Neural cell (in vitro differentiated cells): ENCODE measurements around the gene AVL9. TPM values are rescaled to one million over a fixed set of nuclear protein-coding genes. Genes with fewer than 3 reads are reported as not detected.

Source experiments
- H2AFZ ChIP-seq: fragments of 200-600, 300-800 bp; sonication (generic), shearing (Covaris generic); 2 replicates; pipeline ENCODE4 v1.6.0; 2014; ENCODE audit warnings: low read depth, mild to moderate bottlenecking, antibody characterized with exemption, low read length, moderate library complexity
- H3F3A ChIP-seq: fragments of 200-600 bp; shearing (Covaris generic); 2 replicates; pipeline ENCODE4 v1.6.1; 2016; ENCODE audit warnings: mild to moderate bottlenecking, moderate library complexity, mixed read lengths, antibody characterized with exemption, low read length; ENCODE audit not compliant: insufficient read depth, poor library complexity, severe bottlenecking
- H3K27ac ChIP-seq: fragments of 200-600, 300-800 bp; sonication (generic), shearing (Covaris generic); 2 replicates; pipeline ENCODE4 v1.5.1; 2014; ENCODE audit warnings: mild to moderate bottlenecking, low read length, moderate library complexity
- H3K27me3 ChIP-seq: fragments of 300-800, 200-600 bp; sonication (generic), shearing (Covaris generic); 2 replicates; pipeline ENCODE4 v1.6.0; 2014; ENCODE audit warnings: mild to moderate bottlenecking, low read depth, low read length, moderate library complexity; ENCODE audit not compliant: insufficient read depth
- H3K36me3 ChIP-seq: fragments of 300-800, 200-600 bp; sonication (generic), shearing (Covaris generic); 2 replicates; pipeline ENCODE4 v1.5.1; 2014; ENCODE audit warnings: mild to moderate bottlenecking, antibody characterized with exemption, low read length, moderate library complexity; ENCODE audit not compliant: insufficient read depth
- H3K4me2 ChIP-seq: fragments of 300-800, 200-600 bp; sonication (generic), shearing (Covaris generic); 2 replicates; pipeline ENCODE4 v1.6.0; 2014; ENCODE audit warnings: mild to moderate bottlenecking, low read length
- H3K4me3 ChIP-seq: fragments of 300-800, 200-600 bp; sonication (generic), shearing (Covaris generic); 2 replicates; pipeline ENCODE4 v1.5.1; 2014; ENCODE audit warnings: mild to moderate bottlenecking, low read length, moderate library complexity
- H3K79me2 ChIP-seq: fragments of 200-600 bp; shearing (Covaris generic); replicated peaks from 2 replicates; pipeline ENCODE4 v1.6.0; 2014; ENCODE audit warnings: mild to moderate bottlenecking, low read length, moderate library complexity; ENCODE audit not compliant: insufficient read depth
- H3K9ac ChIP-seq: fragments of 300-800, 200-600 bp; sonication (generic), shearing (Covaris generic); 2 replicates; pipeline ENCODE4 v1.6.1; 2016; ENCODE audit warnings: mild to moderate bottlenecking, low read length, mixed read lengths
- H3K9me2 ChIP-seq: fragments of 200-600 bp; shearing (Covaris generic); 2 replicates; pipeline ENCODE4 v1.6.1; 2016; ENCODE audit warnings: mild to moderate bottlenecking, low read length, mixed read lengths; ENCODE audit not compliant: insufficient read depth
- H3K9me3 ChIP-seq: fragments of 200-600, 300-800 bp; sonication (generic), shearing (Covaris generic); 2 replicates; pipeline ENCODE4 v1.6.1; 2016; ENCODE audit warnings: mild to moderate bottlenecking, mixed run types, low read length, moderate library complexity, mixed read lengths
- H4K20me1 ChIP-seq: fragments of 200-600 bp; shearing (Covaris generic); 2 replicates; pipeline ENCODE4 v1.6.1; 2016; ENCODE audit warnings: mild to moderate bottlenecking, mixed run types; ENCODE audit not compliant: insufficient read depth
- EP300 ChIP-seq: fragments of 450-650 bp; conservative IDR thresholded peaks from 2 replicates; pipeline ENCODE4 v1.6.1; 2014; ENCODE audit warnings: antibody characterized with exemption, mild to moderate bottlenecking, moderate library complexity; ENCODE audit not compliant: poor library complexity, severe bottlenecking
- MXI1 ChIP-seq: fragments of 450-650 bp; conservative IDR thresholded peaks from 2 replicates; pipeline ENCODE4 v1.6.1; 2014; ENCODE audit warnings: antibody characterized with exemption, mild to moderate bottlenecking; ENCODE audit not compliant: poor library complexity, severe bottlenecking
- POLR2AphosphoS5 ChIP-seq: IDR thresholded peaks from 2 replicates; pipeline ENCODE4 v1.6.1; 2012
- RAD21 ChIP-seq: fragments of 450-650 bp; conservative IDR thresholded peaks from 2 replicates; pipeline ENCODE4 v1.6.1; 2014; ENCODE audit warnings: antibody characterized with exemption, mild to moderate bottlenecking, moderate library complexity
- SMC3 ChIP-seq: fragments of 450-650 bp; conservative IDR thresholded peaks from 2 replicates; pipeline ENCODE4 v1.6.1; 2014; ENCODE audit warnings: antibody characterized with exemption, mild to moderate bottlenecking, moderate library complexity; ENCODE audit not compliant: poor library complexity
- TAF1 ChIP-seq: IDR thresholded peaks from 2 replicates; pipeline ENCODE4 v1.6.1; 2012; ENCODE audit warnings: low read depth
- polyA plus RNA-seq: library from polyadenylated mRNA; depleted of rRNA; stranded (reverse); fragments of >200 nt; gene quantifications from 2 replicates; pipeline ENCODE4 v1.2.3, GENCODE V29; 2014
- TF ChIP-seq, protein P1 (sequence below): IDR thresholded peaks from 2 replicates; pipeline ENCODE4 v1.6.1; 2012; ENCODE audit warnings: borderline replicate concordance
- TF ChIP-seq, protein P2 (sequence below): fragments of 450-650 bp; IDR thresholded peaks from 2 replicates; pipeline ENCODE4 v1.5.1; 2014; ENCODE audit warnings: antibody characterized with exemption, mild to moderate bottlenecking, moderate library complexity; ENCODE audit not compliant: poor library complexity, severe bottlenecking

AVL9 gene
- polyA plus RNA-seq, 1 donor from 2014 or later, result 47.2 TPM

DNA sequence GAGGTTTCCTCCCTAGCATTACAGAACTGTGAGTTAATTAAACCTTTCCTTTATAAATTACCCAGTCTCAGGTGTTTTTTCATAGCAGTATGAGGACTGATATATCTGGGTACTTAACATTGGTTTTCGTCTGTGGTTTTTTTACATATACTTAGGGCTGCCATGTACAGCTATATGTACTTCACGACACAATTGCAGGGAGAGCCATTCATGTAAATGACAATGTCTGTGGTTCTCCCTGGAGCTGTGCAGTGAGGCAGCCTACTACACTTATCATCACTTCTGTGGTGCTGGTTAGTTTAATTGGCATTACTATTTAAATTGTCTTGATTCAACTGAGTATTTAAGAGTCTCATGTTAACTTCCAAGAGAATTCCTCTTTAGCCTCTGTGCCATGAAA lies 40.7 kb downstream of the AVL9 start:
- H3K79me2 ChIP-seq, result peaks cover 11% of the 10 kb centered on the region
- H3K4me2 ChIP-seq, result no peak overlapping the region
- H2AFZ ChIP-seq, result no peak overlapping the region
- no peak for TF ChIP-seq RAD21
- TF ChIP-seq POLR2AphosphoS5, result no peak
- TF ChIP-seq, protein P1, sequence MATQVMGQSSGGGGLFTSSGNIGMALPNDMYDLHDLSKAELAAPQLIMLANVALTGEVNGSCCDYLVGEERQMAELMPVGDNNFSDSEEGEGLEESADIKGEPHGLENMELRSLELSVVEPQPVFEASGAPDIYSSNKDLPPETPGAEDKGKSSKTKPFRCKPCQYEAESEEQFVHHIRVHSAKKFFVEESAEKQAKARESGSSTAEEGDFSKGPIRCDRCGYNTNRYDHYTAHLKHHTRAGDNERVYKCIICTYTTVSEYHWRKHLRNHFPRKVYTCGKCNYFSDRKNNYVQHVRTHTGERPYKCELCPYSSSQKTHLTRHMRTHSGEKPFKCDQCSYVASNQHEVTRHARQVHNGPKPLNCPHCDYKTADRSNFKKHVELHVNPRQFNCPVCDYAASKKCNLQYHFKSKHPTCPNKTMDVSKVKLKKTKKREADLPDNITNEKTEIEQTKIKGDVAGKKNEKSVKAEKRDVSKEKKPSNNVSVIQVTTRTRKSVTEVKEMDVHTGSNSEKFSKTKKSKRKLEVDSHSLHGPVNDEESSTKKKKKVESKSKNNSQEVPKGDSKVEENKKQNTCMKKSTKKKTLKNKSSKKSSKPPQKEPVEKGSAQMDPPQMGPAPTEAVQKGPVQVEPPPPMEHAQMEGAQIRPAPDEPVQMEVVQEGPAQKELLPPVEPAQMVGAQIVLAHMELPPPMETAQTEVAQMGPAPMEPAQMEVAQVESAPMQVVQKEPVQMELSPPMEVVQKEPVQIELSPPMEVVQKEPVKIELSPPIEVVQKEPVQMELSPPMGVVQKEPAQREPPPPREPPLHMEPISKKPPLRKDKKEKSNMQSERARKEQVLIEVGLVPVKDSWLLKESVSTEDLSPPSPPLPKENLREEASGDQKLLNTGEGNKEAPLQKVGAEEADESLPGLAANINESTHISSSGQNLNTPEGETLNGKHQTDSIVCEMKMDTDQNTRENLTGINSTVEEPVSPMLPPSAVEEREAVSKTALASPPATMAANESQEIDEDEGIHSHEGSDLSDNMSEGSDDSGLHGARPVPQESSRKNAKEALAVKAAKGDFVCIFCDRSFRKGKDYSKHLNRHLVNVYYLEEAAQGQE, result no peak
- no peak for TF ChIP-seq MXI1
- TF ChIP-seq, protein P2, sequence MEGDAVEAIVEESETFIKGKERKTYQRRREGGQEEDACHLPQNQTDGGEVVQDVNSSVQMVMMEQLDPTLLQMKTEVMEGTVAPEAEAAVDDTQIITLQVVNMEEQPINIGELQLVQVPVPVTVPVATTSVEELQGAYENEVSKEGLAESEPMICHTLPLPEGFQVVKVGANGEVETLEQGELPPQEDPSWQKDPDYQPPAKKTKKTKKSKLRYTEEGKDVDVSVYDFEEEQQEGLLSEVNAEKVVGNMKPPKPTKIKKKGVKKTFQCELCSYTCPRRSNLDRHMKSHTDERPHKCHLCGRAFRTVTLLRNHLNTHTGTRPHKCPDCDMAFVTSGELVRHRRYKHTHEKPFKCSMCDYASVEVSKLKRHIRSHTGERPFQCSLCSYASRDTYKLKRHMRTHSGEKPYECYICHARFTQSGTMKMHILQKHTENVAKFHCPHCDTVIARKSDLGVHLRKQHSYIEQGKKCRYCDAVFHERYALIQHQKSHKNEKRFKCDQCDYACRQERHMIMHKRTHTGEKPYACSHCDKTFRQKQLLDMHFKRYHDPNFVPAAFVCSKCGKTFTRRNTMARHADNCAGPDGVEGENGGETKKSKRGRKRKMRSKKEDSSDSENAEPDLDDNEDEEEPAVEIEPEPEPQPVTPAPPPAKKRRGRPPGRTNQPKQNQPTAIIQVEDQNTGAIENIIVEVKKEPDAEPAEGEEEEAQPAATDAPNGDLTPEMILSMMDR, result no peak
- no peak for TF ChIP-seq EP300
- no peaks in the 10 kb centered on the region for H3K36me3 ChIP-seq
- H3K9ac ChIP-seq, result no peak overlapping the region
- no peak overlapping the region for H3K27ac ChIP-seq
- H4K20me1 ChIP-seq, result no peaks in the 10 kb centered on the region
- no peak overlapping the region for H3K4me3 ChIP-seq
- no peaks in the 10 kb centered on the region for H3K9me3 ChIP-seq
- H3F3A ChIP-seq, result no peaks in the 10 kb centered on the region
- no peaks in the 10 kb centered on the region for H3K27me3 ChIP-seq
- H3K9me2 ChIP-seq, result no peaks in the 10 kb centered on the region

DNA sequence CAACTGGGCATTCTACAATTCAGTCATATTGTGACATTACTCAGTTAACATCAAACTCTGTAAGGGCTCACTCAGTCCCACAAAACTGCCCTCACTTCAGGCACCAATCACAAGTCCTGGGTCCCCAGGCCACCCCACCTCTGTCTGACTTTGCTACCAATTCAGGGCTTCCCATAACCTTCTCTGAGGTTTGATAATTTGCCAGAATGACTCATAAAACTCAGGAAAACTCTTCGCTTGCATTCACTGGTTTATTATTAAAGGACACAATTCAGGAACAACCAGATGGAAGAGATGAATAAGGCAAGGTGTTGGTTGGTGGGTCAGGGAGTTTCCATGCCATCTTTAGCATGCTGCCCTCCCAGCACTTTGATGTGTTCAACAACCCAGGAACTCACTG lies 41.3 kb downstream of the AVL9 start:
- no peaks in the 10 kb centered on the region for H3F3A ChIP-seq
- no peaks in the 10 kb centered on the region for H3K27me3 ChIP-seq
- H3K4me3 ChIP-seq, result no peak overlapping the region
- H2AFZ ChIP-seq, result no peak overlapping the region
- TF ChIP-seq TAF1 (no peak), MXI1 (no peak), SMC3 (no peak), RAD21 (no peak), POLR2AphosphoS5 (no peak), EP300 (no peak)
- TF ChIP-seq, protein P2, result no peak
- TF ChIP-seq, protein P1, result no peak
- no peak overlapping the region for H3K4me2 ChIP-seq
- peaks cover 11% of the 10 kb centered on the region for H3K79me2 ChIP-seq
- no peak overlapping the region for H3K27ac ChIP-seq
- H3K9me3 ChIP-seq, result no peaks in the 10 kb centered on the region
- H3K36me3 ChIP-seq, result no peaks in the 10 kb centered on the region
- H3K9ac ChIP-seq, result no peak overlapping the region
- no peaks in the 10 kb centered on the region for H3K9me2 ChIP-seq
- no peaks in the 10 kb centered on the region for H4K20me1 ChIP-seq
